Colonic mucosa (tissue), 4 donors: ENCODE measurements around the gene MOSPD3. TPM values are rescaled to one million over a fixed set of nuclear protein-coding genes. Genes with fewer than 3 reads are reported as not detected.

Experiments
- DNase-seq: peaks from one replicate; pipeline ENCODE4 v3.0.0-alpha.2; 2020
- H3K27ac ChIP-seq: fragments of 200-600 bp; one replicate; pipeline ENCODE4 v1.8.0; 2021
- H3K27me3 ChIP-seq: fragments of 200-600 bp; one replicate; pipeline ENCODE4 v1.8.0; 2021
- H3K36me3 ChIP-seq: fragments of 200-600 bp; one replicate; pipeline ENCODE4 v1.8.0; 2021
- H3K4me1 ChIP-seq: fragments of 200-600 bp; one replicate; pipeline ENCODE4 v1.8.0; 2021; ENCODE audit warnings: mild to moderate bottlenecking
- H3K4me3 ChIP-seq: fragments of 200-600 bp; one replicate; pipeline ENCODE4 v1.8.0; 2021
- H3K9ac ChIP-seq, 2 donors: one replicate each; pipeline ENCODE4 v1.7.0; 2013; ENCODE audit warnings: control low read depth in 2 of 2, low read depth in 2 of 2, low read length in 2 of 2
- H3K9me3 ChIP-seq: fragments of 200-600 bp; one replicate; pipeline ENCODE4 v1.8.0; 2021
- CTCF ChIP-seq: fragments of 200-600 bp; IDR thresholded peaks from one replicate; pipeline ENCODE4 v1.8.0; 2022; ENCODE audit warnings: antibody characterized with exemption, mild to moderate bottlenecking
- intact Hi-C: fragments of 100-400 bp; cut with DNase I; formaldehyde crosslinking; loops from one replicate; pipeline ENCODE4 v1.14.1; 2022
- total RNA-seq, 2 donors: library from RNA; stranded (reverse); fragmentation: NEBNext Ultra II Directional in 1 of 2; extraction: Animal tissue kit (Norgen Biotek cat#: 25700) in 1 of 2; gene quantifications; one replicate each; pipeline ENCODE4 v1.2.1, GENCODE V29; 2021
- donor health status: healthy.
- donor health status: DM: no; HTN: no; CAD: no.
- donor health status: DM: no; HTN: no; CAD: no.

Gene MOSPD3
- total RNA-seq, 2 donors from 2014 or later = 15.1 to 16.9 TPM

- Histone ChIP-seq H3K36me3 (no peaks in the 10 kb centered on the region), H3K27me3 (no peaks in the 10 kb centered on the region), H3K9me3 (no peaks in the 10 kb centered on the region), H3K4me1 (peaks cover 5% of the 10 kb centered on the region), H3K9ac (peak overlapping the region; percentile 53 to 55), H3K4me3 (peak overlapping the region; percentile 83), H3K27ac (peak overlapping the region; percentile 65)
- no peak for TF ChIP-seq CTCF
- DNase-seq = peak; percentile 27
- intact Hi-C loops = loop anchor here (10.0 kb wide), 1 partner anchor 71 kb away; the partner anchor contains the start of gene GNB2
Measured at GRCh38 chr7:100603726-100604027, 8.7 kb upstream of the MOSPD3 start.

GRCh38 chr7:100604028-100604975 is 8.0 kb upstream of the MOSPD3 start:
- Histone ChIP-seq H3K4me3 (peak overlapping the region; percentile 83), H3K9ac (peak overlapping the region; percentile 55 to 76), H3K27ac (peak overlapping the region; percentile 65), H3K9me3 (no peaks in the 10 kb centered on the region), H3K4me1 (peaks cover 5% of the 10 kb centered on the region), H3K27me3 (no peaks in the 10 kb centered on the region), H3K36me3 (no peaks in the 10 kb centered on the region)
- peak; percentile 32 for TF ChIP-seq CTCF
- intact Hi-C loops = loop anchor here (10.0 kb wide), 1 partner anchor 70 kb away; the partner anchor contains the start of gene GNB2
- peak; percentile 77 for DNase-seq

- no peaks in the 10 kb centered on the region for H3K36me3 ChIP-seq
- H3K4me3 ChIP-seq = peak overlapping the region; percentile 83
- peak overlapping the region; percentile 65 for H3K27ac ChIP-seq
- intact Hi-C loops = loop anchor here (10.0 kb wide), 1 partner anchor 70 kb away; the partner anchor contains the start of gene GNB2
- peak; percentile 68 for DNase-seq
- H3K9ac ChIP-seq = peak overlapping the region; percentile 47 to 55
- H3K27me3 ChIP-seq = no peaks in the 10 kb centered on the region
- peaks cover 5% of the 10 kb centered on the region for H3K4me1 ChIP-seq
- no peak for TF ChIP-seq CTCF
- no peaks in the 10 kb centered on the region for H3K9me3 ChIP-seq
Measured at GRCh38 chr7:100604976-100605911, 7.1 kb upstream of the MOSPD3 start.

GRCh38 chr7:100606313-100606712 is 6.0 kb upstream of the MOSPD3 start:
- H3K9ac ChIP-seq = no peak overlapping the region
- TF ChIP-seq CTCF = no peak
- H3K36me3 ChIP-seq = no peaks in the 10 kb centered on the region
- H3K9me3 ChIP-seq = no peaks in the 10 kb centered on the region
- intact Hi-C loops = loop anchor here (10.0 kb wide), 1 partner anchor 68 kb away; the partner anchor contains the start of gene GNB2
- no peak overlapping the region for H3K27ac ChIP-seq
- H3K27me3 ChIP-seq = no peaks in the 10 kb centered on the region
- H3K4me1 ChIP-seq = peaks cover 5% of the 10 kb centered on the region
- H3K4me3 ChIP-seq = no peak overlapping the region
- no peak for DNase-seq

GRCh38 chr7:100607111-100607510 is 5.2 kb upstream of the MOSPD3 start:
- TF ChIP-seq CTCF = no peak
- H3K4me3 ChIP-seq = no peak overlapping the region
- H3K4me1 ChIP-seq = peaks cover 5% of the 10 kb centered on the region
- no peaks in the 10 kb centered on the region for H3K36me3 ChIP-seq
- H3K27me3 ChIP-seq = no peaks in the 10 kb centered on the region
- DNase-seq = no peak
- no peaks in the 10 kb centered on the region for H3K9me3 ChIP-seq
- no peak overlapping the region for H3K9ac ChIP-seq
- intact Hi-C loops = loop anchor here (10.0 kb wide), 1 partner anchor 68 kb away; the partner anchor contains the start of gene GNB2
- H3K27ac ChIP-seq = no peak overlapping the region
